GM19043 (cell line): ENCODE results near the gene OR56A4.

Experiments used
- ATAC-seq: cut with Tn5 transposase; IDR thresholded peaks from one replicate; pipeline ENCODE4 v1.9.1; 2021; ENCODE audit warnings: low read depth; ENCODE audit not compliant: unreplicated experiment

Gene OR56A4, protein sequence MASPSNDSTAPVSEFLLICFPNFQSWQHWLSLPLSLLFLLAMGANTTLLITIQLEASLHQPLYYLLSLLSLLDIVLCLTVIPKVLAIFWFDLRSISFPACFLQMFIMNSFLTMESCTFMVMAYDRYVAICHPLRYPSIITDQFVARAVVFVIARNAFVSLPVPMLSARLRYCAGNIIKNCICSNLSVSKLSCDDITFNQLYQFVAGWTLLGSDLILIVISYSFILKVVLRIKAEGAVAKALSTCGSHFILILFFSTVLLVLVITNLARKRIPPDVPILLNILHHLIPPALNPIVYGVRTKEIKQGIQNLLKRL

DNA sequence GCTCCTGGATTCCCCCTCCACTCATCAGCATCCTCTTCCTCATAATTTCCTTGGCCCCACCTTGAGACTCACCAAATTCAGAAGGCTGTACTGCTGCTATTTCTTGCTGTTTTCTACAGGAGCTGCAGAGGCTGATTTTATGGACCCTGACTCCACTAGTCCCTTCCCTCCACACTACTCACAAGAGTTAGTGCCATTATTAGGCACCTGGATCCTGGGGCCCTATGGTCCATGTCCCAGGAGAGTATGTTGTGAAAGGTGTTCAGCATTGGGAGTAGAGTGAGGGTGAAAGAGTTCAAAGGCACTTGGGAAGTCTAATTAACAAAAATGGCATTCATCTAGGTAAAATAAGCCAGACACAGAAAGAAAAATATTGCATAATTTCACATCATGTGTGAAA lies at the start of gene OR56A4:
OR56A4 (minus strand) TSS at position 101 of the 400 bp plus-strand sequence. CDS start 3,954 bp downstream, outside the sequence.
- ATAC-seq, result no peak

DNA sequence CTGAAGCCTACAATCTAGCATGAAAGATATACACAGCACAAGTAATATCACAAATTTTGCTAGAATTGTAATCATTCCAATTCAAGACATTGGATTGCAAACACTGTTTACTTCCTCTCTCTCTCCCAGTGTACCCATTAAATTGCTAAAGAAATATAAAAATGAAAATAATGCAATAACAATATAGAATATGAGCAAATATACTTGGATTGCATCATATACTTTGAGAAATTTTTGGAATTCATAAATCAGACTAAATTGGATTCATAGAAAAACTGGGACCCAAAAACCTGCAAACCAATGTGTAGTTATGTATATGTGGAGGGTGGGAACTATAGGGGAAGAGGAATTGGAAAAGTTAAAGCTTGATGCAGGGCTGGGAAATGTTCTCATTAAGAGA lies 48.8 kb upstream of the OR56A4 start:
- ATAC-seq, result no peak

DNA sequence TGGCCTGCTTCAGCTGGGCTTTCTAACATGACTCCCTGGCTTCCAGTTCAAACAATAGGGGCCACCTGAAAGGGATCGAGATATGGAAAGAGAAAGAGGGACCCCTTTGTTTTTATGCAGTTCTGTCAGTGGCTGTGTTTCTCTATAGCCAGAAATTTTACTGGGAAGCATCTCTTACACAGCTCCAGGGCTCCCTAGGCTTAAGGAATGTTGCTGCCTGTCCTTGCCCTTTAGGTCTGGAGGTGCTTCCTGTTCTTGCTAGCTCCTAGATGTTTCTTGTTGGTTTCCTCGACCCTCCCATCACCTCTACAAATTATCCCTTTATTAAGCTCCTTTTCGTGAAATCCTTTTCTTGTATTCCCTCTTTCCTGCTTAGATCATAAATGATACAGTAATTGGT lies 45.6 kb upstream of the OR56A4 start:
- ATAC-seq, result no peak

DNA sequence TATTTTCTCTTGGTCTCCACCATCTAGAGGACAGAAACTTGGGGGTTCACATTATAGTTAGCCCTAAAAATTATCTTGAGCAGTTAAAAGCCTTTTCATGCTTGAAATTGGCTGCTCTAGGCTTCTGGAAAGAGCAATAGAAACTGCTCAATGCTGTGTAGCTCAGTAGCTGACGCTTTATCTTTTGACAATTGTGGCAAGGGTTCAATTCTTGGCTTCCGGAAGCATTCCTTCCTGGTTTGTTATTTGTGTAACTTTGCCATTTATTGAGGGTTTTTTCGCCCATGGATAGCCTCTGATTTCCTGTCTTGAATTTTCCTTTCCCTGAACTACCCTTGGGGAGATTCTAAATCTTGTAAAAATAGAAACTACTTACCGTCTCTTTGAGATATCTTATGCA lies 34.1 kb upstream of the OR56A4 start:
- ATAC-seq, result no peak

DNA sequence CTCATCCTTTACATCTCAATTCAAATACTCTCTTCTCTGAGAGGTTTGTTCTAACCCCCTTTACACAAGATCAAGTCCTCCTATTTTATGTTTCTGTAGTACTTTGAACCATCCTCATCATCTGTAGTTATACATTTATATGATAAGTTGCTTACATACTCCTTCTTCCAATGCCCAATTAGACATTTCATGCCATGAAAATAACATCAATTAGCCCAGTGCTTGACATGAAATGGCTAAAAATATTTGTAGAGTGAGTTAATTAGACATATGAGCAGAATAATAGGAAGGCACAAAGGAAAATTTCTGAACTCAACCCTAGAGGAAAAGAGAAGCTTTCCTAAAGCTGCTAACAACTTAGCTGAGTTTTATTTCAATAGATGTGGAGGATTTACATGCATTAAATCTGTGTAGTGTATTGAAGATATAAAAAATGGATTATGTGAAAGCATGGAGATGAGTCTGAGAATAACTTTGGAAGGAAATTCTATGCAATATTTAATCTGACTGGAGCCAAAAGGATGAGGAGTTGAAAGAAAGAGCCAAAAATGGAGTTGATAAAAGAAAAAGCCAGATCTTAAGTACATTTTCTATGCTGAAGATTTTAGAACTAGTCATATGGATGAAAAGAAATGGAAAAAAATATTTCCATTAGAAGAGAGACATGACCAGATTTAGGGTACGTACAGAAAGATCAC lies 24.1 kb upstream of the OR56A4 start, which contains the start of gene OR56A1:
OR56A1 (minus strand) TSS at position 51 of the 698 bp plus-strand sequence. CDS start 3,066 bp downstream, outside the sequence.
- ATAC-seq, result no peak

DNA sequence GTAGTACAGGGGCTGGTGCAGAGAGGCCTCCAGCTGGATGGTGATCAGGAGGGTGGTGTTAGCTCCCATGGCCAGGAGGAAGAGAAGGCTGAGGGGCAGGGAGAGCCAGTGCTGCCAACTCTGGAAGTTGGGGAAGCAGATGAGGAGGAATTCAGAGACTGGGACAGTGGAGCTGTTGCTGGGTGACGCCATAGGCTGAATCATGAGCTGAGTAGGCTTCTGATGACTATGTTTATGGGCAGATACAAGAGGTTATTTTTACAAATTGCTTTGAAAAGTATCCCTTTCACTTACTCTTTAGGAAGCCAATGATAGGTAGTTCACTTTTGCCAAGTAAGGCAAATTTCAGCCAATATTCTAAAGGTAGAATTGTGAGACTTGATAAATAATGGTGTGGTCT lies 20.8 kb upstream of the OR56A4 start:
- no peak for ATAC-seq

DNA sequence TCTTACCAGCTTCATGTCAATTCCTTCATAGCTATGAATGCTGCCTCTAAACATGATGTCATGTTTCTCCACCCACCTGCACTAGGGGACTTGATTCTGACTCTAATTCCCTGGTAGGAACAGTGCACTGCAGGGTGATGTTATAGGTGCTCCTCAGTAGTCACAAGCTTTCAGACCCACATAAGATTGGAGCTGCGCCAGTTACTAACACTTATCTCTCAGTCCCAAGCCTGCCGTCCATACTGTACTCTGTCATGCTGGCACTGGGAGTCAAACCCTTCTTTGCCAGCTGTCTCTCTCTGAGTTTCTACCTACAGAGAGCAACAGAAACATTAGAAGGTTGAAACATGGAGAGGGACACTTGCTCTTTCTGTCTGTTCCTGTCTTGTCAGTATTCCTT lies 18.3 kb upstream of the OR56A4 start:
- ATAC-seq, result no peak

DNA sequence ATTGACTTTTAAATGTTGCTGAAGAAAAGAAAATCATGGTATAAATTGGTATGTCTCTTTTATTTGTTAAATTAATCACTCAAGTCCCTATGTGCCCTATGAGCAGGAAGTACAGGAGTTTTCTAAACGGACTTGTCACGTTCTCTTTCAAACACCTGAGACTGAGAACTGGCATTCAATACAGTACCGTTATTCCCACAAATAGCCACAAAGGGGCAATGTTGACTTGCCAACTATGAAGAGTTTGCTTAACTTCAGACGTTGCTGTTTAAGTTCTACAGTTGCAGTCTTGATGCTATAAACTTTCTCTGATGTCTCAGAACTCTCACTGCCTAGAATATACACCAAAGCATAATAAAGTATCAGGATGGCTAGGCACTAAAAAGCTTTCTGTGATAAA lies 16.2 kb upstream of the OR56A4 start:
- no peak for ATAC-seq

DNA sequence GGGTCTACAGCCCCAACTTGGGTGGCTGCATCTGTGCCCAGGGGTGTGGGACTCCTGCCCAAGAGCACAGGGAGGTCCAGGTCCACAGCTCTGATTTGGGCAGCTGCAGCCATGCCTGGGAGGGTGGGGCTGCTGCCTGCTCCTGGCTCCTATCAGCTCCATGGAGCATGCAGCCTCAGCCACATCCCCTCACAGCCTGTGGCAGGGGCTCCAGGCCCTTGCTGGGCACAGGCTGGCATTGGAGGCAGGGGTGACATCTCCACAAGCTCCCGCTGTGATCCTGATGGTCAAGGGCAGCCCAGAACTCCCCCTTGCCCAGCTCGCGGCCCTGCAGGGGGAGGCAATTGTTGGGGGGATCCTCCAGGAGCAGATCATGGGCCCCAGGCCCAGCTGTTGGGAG lies 6.3 kb upstream of the OR56A4 start:
- ATAC-seq, result no peak

DNA sequence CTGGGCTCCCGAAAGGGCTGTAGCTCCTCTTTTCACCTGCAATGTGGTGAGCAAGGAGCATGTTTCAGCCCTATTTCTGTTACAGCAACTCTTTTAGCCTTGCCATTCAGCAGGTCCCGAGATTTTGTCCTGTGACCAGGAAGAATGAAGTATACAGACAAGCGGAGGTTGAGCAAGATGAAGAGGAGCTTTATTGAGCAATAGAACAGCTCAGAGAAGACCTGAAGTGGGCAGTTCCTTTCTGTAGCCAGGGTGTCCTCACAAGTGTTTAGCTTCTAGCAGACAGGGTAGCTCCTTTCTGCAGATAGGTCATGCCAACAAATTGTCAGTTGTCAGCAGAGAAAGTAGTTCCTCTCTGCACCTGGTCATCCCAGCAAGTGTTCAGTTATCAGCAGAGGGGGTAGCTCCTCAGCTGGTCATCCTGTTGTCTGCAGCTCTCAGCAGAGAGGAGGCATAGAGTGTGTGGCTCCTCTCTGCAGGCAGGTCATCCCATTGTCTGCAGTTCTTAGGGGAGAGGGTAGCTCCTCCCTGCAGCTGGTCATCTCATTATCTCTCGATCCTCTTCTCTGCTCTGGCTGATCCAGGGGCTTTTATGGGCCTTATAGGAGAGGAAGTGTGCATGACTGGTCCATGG lies 5.4 kb upstream of the OR56A4 start:
- ATAC-seq, result no peak

DNA sequence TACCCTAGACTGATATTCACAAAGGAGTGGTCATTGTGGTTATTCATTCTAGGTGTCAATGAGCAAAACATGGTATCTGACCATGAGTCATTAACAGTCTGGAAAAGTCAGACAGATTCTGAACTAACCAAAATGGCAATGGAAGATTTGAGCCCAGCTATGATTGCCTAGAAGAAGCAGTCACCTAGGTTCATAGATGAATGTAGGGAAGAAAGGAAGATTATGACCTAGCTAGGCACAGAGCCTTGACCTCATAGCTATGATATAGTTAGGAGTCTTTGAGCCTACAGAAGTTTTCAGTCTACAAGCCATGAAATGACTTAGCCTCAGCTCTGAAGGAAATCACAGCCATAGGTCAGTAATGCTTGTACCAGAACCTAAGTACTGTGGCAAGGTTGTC lies 351 bp downstream of the OR56A4 start:
- ATAC-seq, result no peak

DNA sequence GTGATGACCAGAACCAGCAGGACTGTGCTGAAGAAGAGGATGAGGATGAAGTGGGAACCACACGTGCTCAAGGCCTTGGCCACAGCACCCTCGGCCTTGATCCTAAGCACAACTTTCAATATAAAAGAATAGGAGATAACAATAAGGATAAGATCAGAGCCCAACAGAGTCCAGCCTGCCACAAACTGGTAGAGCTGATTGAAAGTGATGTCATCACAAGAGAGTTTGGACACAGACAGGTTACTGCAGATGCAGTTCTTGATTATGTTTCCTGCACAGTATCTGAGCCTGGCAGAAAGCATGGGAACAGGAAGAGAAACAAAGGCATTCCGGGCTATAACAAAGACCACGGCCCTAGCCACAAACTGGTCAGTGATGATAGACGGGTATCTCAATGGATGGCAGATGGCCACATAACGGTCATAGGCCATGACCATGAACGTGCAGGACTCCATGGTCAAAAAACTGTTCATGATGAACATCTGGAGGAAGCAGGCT lies 4.5 kb downstream of the OR56A4 start:
- ATAC-seq, result no peak

DNA sequence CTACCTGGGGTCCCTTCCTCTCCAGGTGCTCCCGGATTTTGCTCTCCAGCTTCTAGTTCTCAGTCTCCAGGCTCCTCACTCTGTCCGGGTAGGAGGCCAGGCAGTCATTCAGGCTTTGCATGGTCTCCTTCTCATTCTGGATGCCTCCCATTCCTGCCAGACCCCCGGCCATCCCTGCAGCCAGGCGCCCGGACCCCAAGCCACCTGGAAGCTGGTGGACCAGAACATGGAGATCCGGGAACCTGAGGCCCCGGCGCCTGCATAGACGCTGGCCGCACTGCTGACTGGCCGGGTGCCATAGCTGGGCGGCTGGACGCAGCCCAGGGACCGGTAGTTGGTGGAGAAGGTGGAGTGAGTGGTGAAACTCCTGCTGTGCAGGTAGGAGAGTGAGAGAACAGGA lies 12.0 kb downstream of the OR56A4 start:
- no peak for ATAC-seq

DNA sequence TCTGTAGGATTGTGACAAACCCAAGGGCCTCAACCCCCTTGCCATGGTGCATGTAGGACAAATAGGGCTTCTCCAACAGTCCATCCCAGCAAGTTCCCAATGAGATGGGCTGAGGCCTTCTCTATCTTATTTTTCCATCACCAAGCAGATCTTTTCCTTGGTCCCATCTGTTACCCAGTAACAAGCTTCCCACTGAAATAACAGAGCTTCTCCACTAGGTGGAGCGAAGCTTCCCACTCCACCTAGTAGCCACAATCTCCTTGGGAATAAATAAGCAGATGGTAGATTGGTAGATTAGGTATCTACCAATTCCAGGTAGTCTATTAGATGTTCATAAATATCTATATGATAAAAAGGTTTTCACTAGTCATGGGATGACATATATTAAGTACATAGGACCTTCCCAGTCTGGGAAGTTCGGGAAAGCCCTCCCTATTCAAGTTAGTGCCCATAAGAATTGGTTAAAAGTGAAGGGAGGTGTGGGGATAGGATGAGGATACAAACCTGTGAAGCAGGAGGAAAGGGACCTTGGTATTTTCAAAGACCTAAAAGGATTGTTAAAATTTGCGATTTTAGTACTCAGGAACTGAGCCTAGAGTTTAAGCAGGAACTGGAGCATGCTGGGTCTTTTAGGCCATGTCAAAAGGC lies 14.0 kb downstream of the OR56A4 start:
- no peak for ATAC-seq

DNA sequence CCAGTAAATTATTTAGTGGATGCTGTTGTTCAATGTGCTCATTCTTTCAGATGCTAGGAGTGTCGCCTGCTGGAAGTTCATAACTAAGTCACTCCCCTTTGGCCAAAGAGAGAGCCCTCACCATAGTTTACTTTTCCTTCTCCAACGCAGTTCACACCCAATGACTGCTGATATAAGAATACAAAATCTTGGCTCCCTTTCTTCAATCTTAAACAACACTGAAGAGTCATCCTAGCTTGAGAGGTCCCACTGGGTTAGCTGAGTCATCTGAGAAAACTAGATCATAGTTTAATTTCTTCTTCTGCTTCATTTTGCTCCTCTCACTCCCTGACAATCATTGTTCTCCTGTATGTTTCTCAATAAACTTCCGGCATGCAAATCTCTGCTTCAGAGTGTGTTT lies 14.6 kb downstream of the OR56A4 start:
- no peak for ATAC-seq

DNA sequence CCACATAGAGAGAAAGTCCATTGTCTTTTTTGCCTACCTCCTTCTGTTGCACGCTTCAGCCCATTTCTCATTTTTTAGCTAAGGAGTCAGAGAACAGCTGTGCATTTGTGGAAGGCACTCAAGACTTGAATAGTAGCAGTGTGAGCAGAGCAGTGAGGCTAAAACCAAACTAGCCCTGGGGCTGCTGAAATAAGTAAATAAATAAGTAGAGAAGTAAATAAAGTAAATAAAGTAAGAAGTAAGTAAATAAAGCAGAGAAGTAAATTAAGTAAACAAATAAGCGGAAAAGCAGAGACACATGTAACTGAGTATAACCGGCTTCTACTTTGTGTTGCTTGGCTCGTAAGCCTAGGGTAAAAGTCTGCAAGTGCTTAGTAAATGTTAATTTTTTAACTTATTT lies 17.5 kb downstream of the OR56A4 start:
- ATAC-seq, result no peak

DNA sequence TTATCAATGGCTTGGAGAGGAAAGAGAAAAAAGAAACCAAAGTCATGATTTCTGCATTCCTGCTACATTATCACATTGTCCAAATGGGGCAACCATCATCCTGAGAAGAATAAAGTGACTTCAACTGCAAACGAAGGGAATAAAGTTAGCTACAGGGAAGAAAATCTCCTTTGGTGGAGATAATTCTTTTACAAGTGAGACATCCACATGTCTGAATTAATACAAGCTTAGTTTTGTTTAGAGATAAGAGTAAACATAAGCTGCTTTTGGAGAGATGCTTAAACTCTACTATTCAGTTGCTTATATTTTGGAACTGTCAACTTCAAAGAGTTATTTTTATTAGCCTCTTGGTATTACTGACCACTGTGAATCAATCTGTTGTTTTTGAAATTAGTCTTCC lies 19.9 kb downstream of the OR56A4 start, which contains the start of gene OR52L1:
OR52L1 (minus strand) TSS at position 101 of the 400 bp plus-strand sequence; CDS start at position 46, 55 bp downstream.
- no peak for ATAC-seq

DNA sequence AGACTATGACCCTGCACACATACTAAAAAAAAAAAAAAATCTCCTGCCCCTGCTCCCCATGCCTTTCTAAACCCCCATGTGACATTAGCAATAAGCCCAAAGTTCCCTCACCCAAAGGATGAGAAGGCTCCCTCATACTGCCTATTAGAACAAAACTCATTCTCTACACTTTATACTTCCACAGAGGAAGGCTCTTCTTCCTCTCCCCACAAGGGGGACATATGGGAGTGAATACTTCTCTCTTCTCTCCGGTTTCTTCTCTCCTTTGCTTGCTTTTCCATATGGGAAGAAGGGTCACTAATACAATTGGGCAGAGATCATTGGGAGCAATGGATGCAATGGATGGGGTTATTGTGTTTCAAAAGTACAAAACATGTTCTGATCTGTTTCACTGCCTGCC lies 23.3 kb downstream of the OR56A4 start:
- ATAC-seq, result no peak

DNA sequence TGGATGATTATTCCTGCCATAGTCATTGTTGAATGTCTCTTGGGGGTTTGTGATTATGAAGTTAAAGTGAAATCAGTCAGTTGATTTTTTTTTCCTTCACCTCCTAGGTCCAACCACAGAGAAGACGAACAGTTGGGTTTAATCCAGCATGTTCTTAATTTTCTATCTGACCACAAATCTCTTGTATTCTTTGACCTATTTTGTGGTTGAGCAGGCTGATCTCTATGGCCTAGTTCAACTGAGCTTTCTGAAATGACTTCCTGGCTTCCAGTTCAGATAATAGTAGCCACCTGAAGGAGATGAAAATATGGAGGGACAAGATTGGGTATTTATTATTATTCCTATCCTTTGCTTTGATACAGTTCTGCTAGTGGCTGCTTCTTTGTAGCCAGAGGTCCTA lies 33.2 kb downstream of the OR56A4 start:
- ATAC-seq, result no peak

DNA sequence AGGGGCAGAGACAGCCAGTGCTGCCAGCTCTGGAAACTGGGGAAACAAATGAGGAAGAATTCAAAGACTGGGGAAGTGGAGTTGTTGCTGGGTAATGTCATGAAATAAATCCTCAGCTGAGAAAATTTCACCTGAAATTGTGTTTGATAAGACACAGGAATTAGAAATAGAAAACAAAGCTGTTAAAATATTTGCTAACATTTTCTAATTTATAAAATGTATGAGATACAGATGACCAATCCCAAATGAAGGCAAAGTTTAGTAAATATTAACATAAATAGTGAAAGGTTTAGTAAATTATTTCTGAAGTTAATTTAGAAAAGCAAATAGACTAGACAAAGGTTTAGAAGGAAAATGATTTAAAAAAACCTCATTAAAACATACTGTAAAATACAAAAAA lies 38.4 kb downstream of the OR56A4 start, which contains the start of gene OR56A5:
OR56A5 (minus strand) TSS at position 101 of the 400 bp plus-strand sequence; CDS start at position 101, 0 bp downstream.
- ATAC-seq, result no peak

DNA sequence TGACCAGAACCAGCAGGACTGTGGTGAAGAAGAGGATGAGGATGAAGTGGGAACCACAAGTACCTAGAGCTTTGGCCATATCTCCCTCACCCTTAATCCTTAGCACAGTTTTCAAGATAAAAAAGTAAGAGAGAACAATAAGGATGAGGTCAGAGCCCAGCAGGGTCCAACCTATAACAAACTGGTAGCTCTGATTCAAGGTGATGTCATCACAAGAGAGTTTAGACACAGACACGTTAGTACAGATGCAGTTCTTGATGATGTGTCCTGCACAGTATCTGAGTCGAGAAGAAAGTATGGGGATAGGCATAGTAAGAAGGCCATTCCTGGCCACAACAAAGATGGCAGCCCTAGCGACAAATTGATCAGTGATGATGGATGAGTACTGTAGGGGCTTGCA lies 39.0 kb downstream of the OR56A4 start:
- ATAC-seq, result no peak
